Fibroblast of mammary gland (primary cell): ENCODE data around the gene DOCK11.

Experiments used
- DNase-seq: peaks from one replicate; pipeline ENCODE4 v3.0.0-alpha.2; 2010; ENCODE audit warnings: low read depth
- H3K4me3 ChIP-seq: 2 replicates; pipeline ENCODE4 v1.5.1; 2011; ENCODE audit warnings: low read depth, mild to moderate bottlenecking, low read length, moderate library complexity; ENCODE audit not compliant: control insufficient read depth
- TF ChIP-seq, protein P1 (sequence below): conservative IDR thresholded peaks from 2 replicates; pipeline ENCODE4 v1.5.1; 2011; ENCODE audit warnings: low read depth, low read length, inconsistent platforms; ENCODE audit not compliant: control insufficient read depth, insufficient read depth

Gene DOCK11

DNA sequence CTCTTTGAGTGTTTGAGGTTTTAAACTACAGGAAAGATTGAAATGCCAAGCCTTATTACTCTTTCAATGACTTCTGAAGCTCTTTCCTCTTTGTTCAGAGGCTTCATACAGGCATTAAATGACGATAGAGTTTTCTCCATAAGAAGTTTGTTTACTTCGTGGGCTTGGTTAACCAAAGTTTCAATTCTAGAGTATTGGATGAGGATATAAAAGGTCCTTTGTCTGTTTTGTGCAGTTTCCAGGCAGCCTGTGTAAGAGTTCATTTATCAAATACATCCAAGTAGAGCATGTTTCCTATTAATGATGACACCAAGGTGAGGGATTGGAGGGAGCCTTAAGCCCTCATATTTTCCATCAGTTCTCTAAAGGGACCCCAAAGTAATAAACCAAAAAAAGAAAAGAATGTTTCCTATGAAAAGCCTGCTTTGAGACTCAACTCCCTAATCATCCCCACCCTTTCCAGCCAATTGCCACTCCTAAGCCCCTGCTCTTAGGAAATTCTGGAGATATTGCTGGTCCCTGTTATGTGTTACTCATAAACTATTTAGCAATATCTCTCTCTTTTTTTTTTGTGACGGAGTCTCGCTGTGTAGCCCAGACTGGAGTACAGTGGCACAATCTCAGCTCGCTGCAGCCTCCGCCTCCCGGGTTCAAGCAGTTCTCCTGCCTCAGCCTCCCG lies 125.6 kb downstream of the DOCK11 start:
- TF ChIP-seq, protein P1, sequence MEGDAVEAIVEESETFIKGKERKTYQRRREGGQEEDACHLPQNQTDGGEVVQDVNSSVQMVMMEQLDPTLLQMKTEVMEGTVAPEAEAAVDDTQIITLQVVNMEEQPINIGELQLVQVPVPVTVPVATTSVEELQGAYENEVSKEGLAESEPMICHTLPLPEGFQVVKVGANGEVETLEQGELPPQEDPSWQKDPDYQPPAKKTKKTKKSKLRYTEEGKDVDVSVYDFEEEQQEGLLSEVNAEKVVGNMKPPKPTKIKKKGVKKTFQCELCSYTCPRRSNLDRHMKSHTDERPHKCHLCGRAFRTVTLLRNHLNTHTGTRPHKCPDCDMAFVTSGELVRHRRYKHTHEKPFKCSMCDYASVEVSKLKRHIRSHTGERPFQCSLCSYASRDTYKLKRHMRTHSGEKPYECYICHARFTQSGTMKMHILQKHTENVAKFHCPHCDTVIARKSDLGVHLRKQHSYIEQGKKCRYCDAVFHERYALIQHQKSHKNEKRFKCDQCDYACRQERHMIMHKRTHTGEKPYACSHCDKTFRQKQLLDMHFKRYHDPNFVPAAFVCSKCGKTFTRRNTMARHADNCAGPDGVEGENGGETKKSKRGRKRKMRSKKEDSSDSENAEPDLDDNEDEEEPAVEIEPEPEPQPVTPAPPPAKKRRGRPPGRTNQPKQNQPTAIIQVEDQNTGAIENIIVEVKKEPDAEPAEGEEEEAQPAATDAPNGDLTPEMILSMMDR = no peak
- peak; percentile 20 for DNase-seq
- H3K4me3 ChIP-seq = no peak overlapping the region

DNA sequence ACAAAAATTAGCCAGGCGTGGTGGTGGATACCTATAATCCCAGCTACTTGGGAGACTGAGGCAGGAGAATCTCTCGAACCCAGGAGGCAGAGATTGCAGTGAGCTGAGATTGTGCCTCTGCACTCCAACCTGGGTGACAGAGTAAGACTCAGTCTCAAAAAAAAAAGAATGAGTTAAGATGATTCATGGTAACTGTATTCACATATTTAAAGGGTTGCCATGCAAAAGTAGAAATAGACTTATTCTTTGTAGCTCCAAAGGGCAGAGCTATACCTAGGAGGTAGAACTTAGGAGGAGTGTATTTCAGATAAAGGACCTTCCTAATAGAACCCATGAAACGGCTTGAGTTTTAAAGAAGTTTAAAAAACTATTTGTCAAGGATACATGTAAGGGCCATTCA lies 127.4 kb downstream of the DOCK11 start:
- DNase-seq = no peak
- TF ChIP-seq, protein P1 = no peak
- no peak overlapping the region for H3K4me3 ChIP-seq

DNA sequence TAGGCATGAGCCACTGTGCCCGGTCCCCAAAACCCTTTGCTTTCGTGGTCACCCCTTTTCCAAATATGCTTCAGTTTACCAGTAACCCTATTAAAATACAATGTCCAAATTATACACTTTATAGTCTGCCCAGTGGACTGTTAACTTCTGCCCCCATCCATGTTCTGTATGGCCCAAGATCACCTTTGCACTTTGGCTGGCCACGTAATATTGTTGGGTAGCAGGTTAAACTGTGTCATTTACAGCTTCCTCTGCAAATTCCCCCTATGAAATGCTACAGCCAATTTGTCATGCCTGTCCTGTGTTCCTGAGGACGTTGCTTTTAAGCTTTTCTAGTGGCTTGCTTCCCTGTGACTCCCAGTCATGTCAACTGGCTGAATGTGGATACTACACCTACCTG lies 130.7 kb downstream of the DOCK11 start:
- DNase-seq = no peak
- no peak overlapping the region for H3K4me3 ChIP-seq
- TF ChIP-seq, protein P1 = no peak

DNA sequence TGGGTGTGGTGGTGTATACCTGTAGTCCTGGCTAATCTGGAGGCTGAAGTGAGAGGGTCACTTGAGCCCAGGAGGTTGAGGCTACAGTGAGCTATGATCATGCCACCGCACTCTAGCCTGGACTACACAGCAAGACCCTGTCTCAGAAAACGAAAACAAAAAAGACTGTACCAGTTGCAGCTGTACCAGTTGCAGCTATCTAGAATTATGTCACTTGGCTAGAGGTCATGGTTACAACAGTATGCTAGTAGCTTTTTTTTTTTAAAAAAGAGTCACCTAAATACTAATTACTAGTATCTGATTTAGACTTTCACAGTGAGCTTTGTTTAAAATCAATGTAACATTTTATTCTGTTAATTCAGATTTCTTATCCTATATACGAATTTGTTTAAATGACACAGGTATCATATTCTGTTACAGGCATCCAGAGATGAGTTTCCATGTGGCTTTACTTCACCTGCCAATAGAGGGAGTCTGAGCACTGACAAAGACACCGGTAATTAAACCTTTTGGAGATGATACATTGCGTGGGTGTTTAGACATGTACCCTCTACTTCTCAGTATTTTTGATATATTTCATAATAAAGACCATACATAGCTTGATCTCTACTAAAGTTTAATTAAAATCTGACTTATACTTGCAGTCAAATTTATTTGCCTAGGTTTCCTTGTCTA lies 131.6 kb downstream of the DOCK11 start:
- TF ChIP-seq, protein P1 = peak; percentile 46
- DNase-seq = peak; percentile 11
- no peak overlapping the region for H3K4me3 ChIP-seq

DNA sequence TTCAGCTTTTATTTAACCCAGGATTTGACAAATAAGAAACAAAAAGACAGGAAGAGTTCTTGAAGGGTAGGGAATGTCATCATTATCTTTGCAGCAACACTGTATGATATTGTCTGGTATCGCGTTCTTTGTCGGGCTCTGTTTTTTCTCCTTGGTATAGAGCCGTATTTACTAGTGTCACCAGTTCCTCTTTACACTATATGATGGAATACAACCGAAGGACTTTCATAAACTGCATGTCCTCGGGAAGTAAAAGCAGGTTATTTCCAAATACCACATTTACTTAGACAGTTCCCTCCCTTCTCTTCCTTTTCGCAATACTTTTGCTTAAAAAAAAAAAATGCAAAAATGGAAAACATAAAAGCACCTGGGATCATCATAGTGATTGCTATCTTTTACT lies 135.2 kb downstream of the DOCK11 start:
- no peak overlapping the region for H3K4me3 ChIP-seq
- no peak for DNase-seq
- TF ChIP-seq, protein P1 = no peak

DNA sequence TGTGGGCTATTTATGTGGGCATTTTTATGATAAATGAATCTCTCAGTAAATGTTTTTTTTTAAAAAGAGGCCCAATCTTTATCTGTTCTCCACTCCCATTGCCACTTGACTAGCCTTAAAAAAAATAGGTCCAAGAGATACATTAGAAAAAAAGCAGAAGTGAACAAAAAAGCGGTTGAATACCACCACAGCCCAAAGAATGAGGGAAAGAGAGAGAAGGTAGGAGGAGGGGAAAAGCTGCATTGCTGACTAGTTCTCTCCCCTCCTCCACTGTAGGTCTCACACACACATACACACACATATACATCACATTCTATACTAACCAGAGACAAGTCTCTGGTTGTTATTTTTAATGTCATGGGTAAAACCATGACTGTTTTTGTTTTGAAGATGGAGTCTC lies 136.0 kb downstream of the DOCK11 start:
- TF ChIP-seq, protein P1 = no peak
- H3K4me3 ChIP-seq = no peak overlapping the region
- DNase-seq = no peak
